HEK293T (cell line): ENCODE measurements around the gene GAL3ST1.

Experiments
- BHLHE40 ChIP-seq: fragments of 450-650 bp; IDR thresholded peaks from 2 replicates; pipeline ENCODE4 v1.6.1; 2016; ENCODE audit warnings: mild to moderate bottlenecking, moderate library complexity, borderline replicate concordance
- FOXA1 ChIP-seq: fragments of 450-650 bp; IDR thresholded peaks from 2 replicates; pipeline ENCODE4 v1.6.1; 2016; ENCODE audit warnings: mild to moderate bottlenecking
- FOXM1 ChIP-seq: fragments of 450-650 bp; IDR thresholded peaks from 2 replicates; pipeline ENCODE4 v1.6.1; 2017; ENCODE audit warnings: mild to moderate bottlenecking, borderline replicate concordance
- PKNOX1 ChIP-seq: fragments of 450-650 bp; IDR thresholded peaks from 2 replicates; pipeline ENCODE4 v1.6.1; 2016
- SP1 ChIP-seq: fragments of 450-650 bp; IDR thresholded peaks from 2 replicates; pipeline ENCODE4 v1.6.1; 2017
- ZNF384 ChIP-seq: fragments of 450-650 bp; IDR thresholded peaks from 2 replicates; pipeline ENCODE4 v1.6.1; 2016

DNA sequence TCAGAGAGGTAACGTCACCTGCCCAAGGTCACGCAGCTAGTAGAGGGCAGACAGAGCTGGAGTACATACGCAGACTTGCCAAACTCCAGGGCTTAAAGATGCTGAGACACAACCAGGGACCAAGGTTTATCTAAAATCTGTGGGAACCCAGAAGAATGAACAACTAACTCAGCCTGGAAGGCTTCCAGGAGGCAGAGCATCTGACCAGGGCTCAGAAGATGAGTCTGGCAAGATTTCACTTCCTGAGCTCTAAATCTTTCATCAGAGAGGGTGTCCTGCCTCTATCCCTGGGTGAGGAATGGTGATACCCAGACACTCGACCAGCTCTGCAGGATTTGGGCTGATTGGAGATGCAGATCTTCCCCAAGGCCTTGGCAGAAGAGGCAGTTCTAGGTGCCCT is 9.1 kb downstream of the GAL3ST1 start:
- TF ChIP-seq BHLHE40 = no peak
- TF ChIP-seq FOXM1 = no peak
- TF ChIP-seq PKNOX1 = no peak
- no peak for TF ChIP-seq SP1
- no peak for TF ChIP-seq FOXA1
- no peak for TF ChIP-seq ZNF384
